HCT116 (cell line): ENCODE results near the gene GPC5. TPM values are rescaled to one million over a fixed set of nuclear protein-coding genes. Genes with fewer than 3 reads are reported as not detected.

Source experiments
- ATAC-seq: fragments of 200-7000 bp; cut with Tn5 transposase; 2 replicates; pipeline ENCODE4 v1.9.1; 2020; ENCODE audit warnings: mild to moderate bottlenecking, moderate library complexity
- BruUV-seq: library from RNA; stranded (reverse); fragments of 400-500 nt; replicated peaks from 2 replicates; lab custom pipeline; 2021; lab: Mats Ljungman, UMichigan
- CTCF ChIA-PET: fragments of 300-600 bp; sonication (Branson Sonifier 250); formaldehyde crosslinking; loops from one replicate; lab custom pipeline; 2021; ENCODE audit warnings: antibody characterized with exemption; lab: Charles Lee
- POLR2A ChIA-PET: fragments of 300-600, 350-600 bp; sonication (Branson Sonifier 250); formaldehyde crosslinking; loops from one replicate; lab custom pipeline; 2021; ENCODE audit warnings: antibody characterized with exemption; lab: Charles Lee
- RAD21 ChIA-PET, 2 experiments: fragments of 300-600 bp; sonication (Branson Sonifier 250); formaldehyde crosslinking; loops; one replicate each; lab custom pipeline; 2023; ENCODE audit warnings: low total read pairs in 2 of 2; ENCODE audit not compliant: uncharacterized antibody in 2 of 2, unreplicated experiment in 2 of 2, low non-redundant PET in 1 of 2; lab: Charles Lee
- DNase-seq: peaks from one replicate; pipeline ENCODE4 v3.0.0-alpha.2; 2010; ENCODE audit warnings: low read depth, low spot score
- H2AFZ ChIP-seq: fragments of 200-600 bp; shearing (Covaris generic), sonication (generic); 2 replicates; pipeline ENCODE4 v1.6.1; 2017; ENCODE audit warnings: low read depth, mixed run types, mixed read lengths, antibody characterized with exemption, low read length; ENCODE audit not compliant: poor library complexity, severe bottlenecking
- H3K27ac ChIP-seq: 2 replicates; pipeline ENCODE4 v1.5.1; 2012; ENCODE audit warnings: low read depth, low read length
- H3K27me3 ChIP-seq: fragments of 200-600 bp; sonication (generic); 2 replicates; pipeline ENCODE4 v1.6.1; 2016; ENCODE audit warnings: mixed run types, low read length, mixed read lengths; ENCODE audit not compliant: insufficient read depth
- H3K36me3 ChIP-seq, 2 experiments: fragments of 200-500 bp in 1 of 2; fragments of 200-600 bp in 1 of 2; sonication (Bioruptor generic) in 1 of 2; sonication (generic) in 1 of 2; 2 replicates each; pipeline versions ENCODE4 v1.5.1 to v1.6.1; 2014 to 2016; ENCODE audit warnings: low read length in 2 of 2, inconsistent platforms in 1 of 2, mixed read lengths in 1 of 2, mixed run types in 1 of 2; ENCODE audit not compliant: insufficient read depth in 2 of 2, control insufficient read depth in 1 of 2
- H3K4me1 ChIP-seq, 2 experiments: fragments of 200-600 bp in 1 of 2; sonication (generic) in 1 of 2; 2 replicates each; pipeline versions ENCODE4 v1.5.1 to v1.6.1; 2012 to 2017; ENCODE audit warnings: low read length in 2 of 2, inconsistent platforms in 1 of 2, mild to moderate bottlenecking in 1 of 2, mixed read lengths in 1 of 2, mixed run types in 1 of 2, moderate library complexity in 1 of 2; ENCODE audit not compliant: insufficient read depth in 2 of 2, control insufficient read depth in 1 of 2
- H3K4me2 ChIP-seq: fragments of 200-600 bp; sonication (generic); 2 replicates; pipeline ENCODE4 v1.6.1; 2017; ENCODE audit warnings: mixed run types, low read length, mixed read lengths
- H3K4me3 ChIP-seq, 2 experiments: fragments of 200-600 bp in 1 of 2; sonication (generic) in 1 of 2; replicated peaks in 1 of 2; 2 replicates each; pipeline ENCODE4 v1.5.1; 2011 to 2016; ENCODE audit warnings: low read length in 2 of 2, control low read depth in 1 of 2, low read depth in 1 of 2, mild to moderate bottlenecking in 1 of 2, mixed read lengths in 1 of 2, mixed run types in 1 of 2
- H3K79me2 ChIP-seq: fragments of 200-600 bp; sonication (generic); 2 replicates; pipeline ENCODE4 v1.6.1; 2017; ENCODE audit warnings: mild to moderate bottlenecking, mixed run types, low read length, moderate library complexity, mixed read lengths; ENCODE audit not compliant: insufficient read depth
- H3K9ac ChIP-seq: fragments of 200-600 bp; sonication (generic); 2 replicates; pipeline ENCODE4 v1.6.1; 2016; ENCODE audit warnings: low read length, mixed read lengths
- H3K9me2 ChIP-seq: fragments of 200-600 bp; sonication (generic), shearing (Covaris generic); 2 replicates; pipeline ENCODE4 v1.6.1; 2017; ENCODE audit warnings: mixed run types, mild to moderate bottlenecking, moderate library complexity; ENCODE audit not compliant: insufficient read depth
- H3K9me3 ChIP-seq, 2 experiments: fragments of 200-500 bp in 1 of 2; fragments of 200-600 bp in 1 of 2; sonication (Bioruptor generic) in 1 of 2; sonication (generic) in 1 of 2; 2 replicates each; pipeline ENCODE4 v1.6.1; 2014 to 2017; ENCODE audit warnings: low read length in 2 of 2, mixed read lengths in 2 of 2, inconsistent platforms in 1 of 2, low read depth in 1 of 2, mild to moderate bottlenecking in 1 of 2, mixed run types in 1 of 2, moderate library complexity in 1 of 2; ENCODE audit not compliant: control insufficient read depth in 1 of 2, insufficient read depth in 1 of 2
- H4K20me1 ChIP-seq: fragments of 200-600 bp; sonication (generic), shearing (Covaris generic); 2 replicates; pipeline ENCODE4 v1.6.1; 2017; ENCODE audit warnings: mixed run types, mild to moderate bottlenecking, moderate library complexity; ENCODE audit not compliant: insufficient read depth
- ATF3 ChIP-seq: IDR thresholded peaks from 2 replicates; pipeline ENCODE4 v1.6.1; 2012
- CBX3 ChIP-seq: IDR thresholded peaks from 2 replicates; pipeline ENCODE4 v1.6.1; 2012; ENCODE audit warnings: low read depth
- CEBPB ChIP-seq: IDR thresholded peaks from 2 replicates; pipeline ENCODE4 v1.6.1; 2012; ENCODE audit warnings: low read depth
- CTCF ChIP-seq, 3 experiments: fragments of 200-600 bp in 1 of 3; sonication (generic) in 1 of 3; IDR thresholded peaks in 2 of 3; conservative IDR thresholded peaks in 1 of 3; 2 replicates each; pipeline ENCODE4 v1.5.1; 2012 to 2017; ENCODE audit warnings: low read depth in 2 of 3, low read length in 2 of 3, antibody characterized with exemption in 1 of 3, borderline replicate concordance in 1 of 3, control low read depth in 1 of 3, mild to moderate bottlenecking in 1 of 3, mixed read lengths in 1 of 3, mixed run types in 1 of 3, moderate library complexity in 1 of 3; ENCODE audit not compliant: insufficient read depth in 1 of 3
- EGR1 ChIP-seq: IDR thresholded peaks from 2 replicates; pipeline ENCODE4 v1.6.1; 2012; ENCODE audit warnings: low read depth
- ELF1 ChIP-seq: IDR thresholded peaks from 2 replicates; pipeline ENCODE4 v1.6.1; 2012; ENCODE audit warnings: low read depth, borderline replicate concordance
- EZH2 ChIP-seq: fragments of 200-600 bp; sonication (generic); IDR thresholded peaks from 2 replicates; pipeline ENCODE4 v1.6.1; 2017; ENCODE audit warnings: antibody characterized with exemption, mixed run types
- EZH2phosphoT487 ChIP-seq: fragments of 200-600 bp; IDR thresholded peaks from 2 replicates; pipeline ENCODE4 v1.6.1; 2018; ENCODE audit warnings: antibody characterized with exemption, borderline replicate concordance
- FOSL1 ChIP-seq: IDR thresholded peaks from 2 replicates; pipeline ENCODE4 v1.6.1; 2012; ENCODE audit warnings: low read depth
- JUND ChIP-seq: IDR thresholded peaks from 2 replicates; pipeline ENCODE4 v1.6.1; 2012
- POLR2A ChIP-seq: IDR thresholded peaks from 2 replicates; pipeline ENCODE4 v1.7.0; 2011; ENCODE audit warnings: borderline replicate concordance; ENCODE audit not compliant: insufficient read depth, insufficient read length; ENCODE audit errors: extremely low read depth
- REST ChIP-seq: IDR thresholded peaks from 2 replicates; pipeline ENCODE4 v1.6.1; 2012; ENCODE audit warnings: low read depth
- SIN3A ChIP-seq: IDR thresholded peaks from 2 replicates; pipeline ENCODE4 v1.6.1; 2012; ENCODE audit warnings: low read depth
- SP1 ChIP-seq: IDR thresholded peaks from 2 replicates; pipeline ENCODE4 v1.6.1; 2012; ENCODE audit warnings: low read depth
- TCF7L2 ChIP-seq: IDR thresholded peaks from 2 replicates; pipeline ENCODE4 v1.7.0; 2011; ENCODE audit warnings: borderline replicate concordance, inconsistent platforms; ENCODE audit not compliant: insufficient read depth, insufficient read length; ENCODE audit errors: extremely low read depth
- YY1 ChIP-seq: IDR thresholded peaks from 2 replicates; pipeline ENCODE4 v1.6.1; 2011; ENCODE audit warnings: low read length, low read depth, moderate library complexity, mild to moderate bottlenecking; ENCODE audit not compliant: insufficient replicate concordance; ENCODE audit errors: extremely low read depth
- intact Hi-C: fragments of 100-400 bp; cut with micrococcal nuclease; formaldehyde crosslinking; loops from 2 replicates; pipeline ENCODE4 v1.10.0; 2022
- total RNA-seq: library from RNA; stranded (reverse); gene quantifications from one replicate; pipeline ENCODE4 v1.2.1, GENCODE V29; 2021; ENCODE audit not compliant: unreplicated experiment

The GPC5 gene
- total RNA-seq, 1 experiment from 2014 or later: not detected

GRCh38 chr13:91744284-91744683, 345.9 kb downstream of the GPC5 start (continued):
- no peak for TF ChIP-seq REST
- TF ChIP-seq JUND: no peak

GRCh38 chr13:91745967-91746366, 347.5 kb downstream of the GPC5 start:
- RAD21 ChIA-PET: no interaction called here
- intact Hi-C loops: no loop called here
- Histone ChIP-seq H3K36me3 (no peaks in the 10 kb centered on the region), H3K9me2 (no peaks in the 10 kb centered on the region), H3K4me1 (no peaks in the 10 kb centered on the region), H3K9me3 (peaks cover 7 to 21% of the 10 kb centered on the region in 2 experiments; a peak in 2 of 4 replicates), H3K79me2 (no peaks in the 10 kb centered on the region), H3K9ac (no peak overlapping the region), H2AFZ (no peak overlapping the region), H3K4me2 (no peak overlapping the region), H3K4me3 (no peak overlapping the region), H4K20me1 (no peaks in the 10 kb centered on the region), H3K27me3 (no peaks in the 10 kb centered on the region), H3K27ac (no peak overlapping the region)
- BruUV-seq: no TSS peak
- POLR2A ChIA-PET: no interaction called here
- no peak for DNase-seq
- CTCF ChIA-PET: no interaction called here
- TF ChIP-seq EZH2phosphoT487 (no peak), EZH2 (no peak), EGR1 (no peak), REST (no peak), ELF1 (no peak), ATF3 (no peak), CBX3 (no peak), TCF7L2 (no peak), FOSL1 (no peak), CEBPB (no peak), SIN3A (no peak), POLR2A (no peak), CTCF (IDR thresholded peaks at IDR 0.05 in 2 of 3, conservative IDR thresholded peaks at IDR 0.05 in 1 of 3; ENCODE audit: borderline replicate concordance in 1 of 3, insufficient read depth in 1 of 3, low read depth in 2 of 3, low read length in 2 of 3) (no peak), SP1 (no peak), YY1 (no peak)
- ATAC-seq: no peak
